SKM-1 treated with dmso at 0.1 percent for 144 hours (cell line): Measurements from ENCODE around the gene PLA2G3.

ENCODE experiments used
- DNase-seq: peaks from one replicate; lab custom pipeline; 2025; ENCODE audit not compliant: unreplicated experiment; lab: John Stamatoyannopoulos, UW

PLA2G3 gene, protein sequence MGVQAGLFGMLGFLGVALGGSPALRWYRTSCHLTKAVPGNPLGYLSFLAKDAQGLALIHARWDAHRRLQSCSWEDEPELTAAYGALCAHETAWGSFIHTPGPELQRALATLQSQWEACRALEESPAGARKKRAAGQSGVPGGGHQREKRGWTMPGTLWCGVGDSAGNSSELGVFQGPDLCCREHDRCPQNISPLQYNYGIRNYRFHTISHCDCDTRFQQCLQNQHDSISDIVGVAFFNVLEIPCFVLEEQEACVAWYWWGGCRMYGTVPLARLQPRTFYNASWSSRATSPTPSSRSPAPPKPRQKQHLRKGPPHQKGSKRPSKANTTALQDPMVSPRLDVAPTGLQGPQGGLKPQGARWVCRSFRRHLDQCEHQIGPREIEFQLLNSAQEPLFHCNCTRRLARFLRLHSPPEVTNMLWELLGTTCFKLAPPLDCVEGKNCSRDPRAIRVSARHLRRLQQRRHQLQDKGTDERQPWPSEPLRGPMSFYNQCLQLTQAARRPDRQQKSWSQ

GRCh38 chr22:31139866-31140716 is at the start of gene PLA2G3:
Gene PLA2G3, minus strand, starts transcription at chr22:31140508. Its CDS starts 154 bp downstream, at chr22:31140354.
- DNase-seq, result no peak

- DNase-seq, result no peak
Measured at GRCh38 chr22:31187627-31188026, 47.3 kb upstream of the PLA2G3 start.

GRCh38 chr22:31185056-31185455 is 44.7 kb upstream of the PLA2G3 start:
- DNase-seq, result no peak

GRCh38 chr22:31184015-31184414 is 43.7 kb upstream of the PLA2G3 start:
- DNase-seq, result no peak

DNA sequence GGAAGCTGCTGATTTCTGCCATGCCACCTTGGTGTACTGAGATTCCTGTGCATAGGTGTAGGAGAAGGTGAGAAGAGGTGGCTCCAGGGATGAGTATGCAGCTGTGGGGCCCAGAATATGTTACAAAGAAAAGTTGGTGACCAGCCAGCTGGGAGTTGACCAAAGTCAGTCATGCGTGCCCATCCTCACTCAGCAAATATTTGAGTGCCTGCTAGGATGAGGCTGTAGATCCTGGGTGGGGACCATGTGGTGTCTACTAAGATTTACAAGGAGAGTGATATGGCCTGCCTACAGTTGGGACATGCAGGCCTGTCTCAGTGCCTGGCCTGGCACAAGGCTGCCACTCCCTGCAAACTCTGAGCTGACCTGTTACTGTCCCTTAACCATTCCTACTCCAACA is 39.0 kb upstream of the PLA2G3 start:
- DNase-seq, result no peak

- no peak for DNase-seq
Measured at GRCh38 chr22:31178859-31179258, 38.6 kb upstream of the PLA2G3 start.

- DNase-seq, result no peak
Measured at GRCh38 chr22:31177420-31178162, 37.3 kb upstream of the PLA2G3 start.

DNA sequence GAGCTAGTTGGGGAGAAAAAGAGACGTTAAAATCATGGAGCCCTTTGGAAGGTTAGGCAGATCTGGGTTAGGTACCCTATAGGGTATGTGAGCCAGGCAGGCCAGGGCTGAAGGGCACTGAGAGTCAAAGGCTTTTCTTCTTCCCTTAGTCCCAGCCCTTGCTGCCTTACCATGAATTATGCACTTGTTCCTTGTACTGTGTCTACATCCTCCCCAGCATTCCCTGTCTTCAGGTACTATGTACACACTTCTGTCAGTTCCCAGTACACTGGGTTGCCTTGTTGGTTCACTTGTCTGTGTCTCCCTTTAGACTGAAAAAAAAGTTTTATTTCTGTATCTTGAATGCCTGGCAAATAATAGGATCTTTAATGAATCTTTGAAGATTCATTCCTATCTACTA is 36.6 kb upstream of the PLA2G3 start:
- DNase-seq, result no peak

GRCh38 chr22:31173386-31174145 is 33.3 kb upstream of the PLA2G3 start:
- no peak for DNase-seq

- DNase-seq, result peak; percentile 50
Measured at GRCh38 chr22:31171734-31172133, 31.4 kb upstream of the PLA2G3 start.

GRCh38 chr22:31170971-31171370 is 30.7 kb upstream of the PLA2G3 start:
- no peak for DNase-seq

- no peak for DNase-seq
Measured at GRCh38 chr22:31162015-31162765, 21.9 kb upstream of the PLA2G3 start.

- DNase-seq, result no peak
Measured at GRCh38 chr22:31161386-31161785, 21.1 kb upstream of the PLA2G3 start.

- no peak for DNase-seq
Measured at GRCh38 chr22:31160328-31160978, 20.1 kb upstream of the PLA2G3 start.

- no peak for DNase-seq
Measured at GRCh38 chr22:31155422-31155821, 15.1 kb upstream of the PLA2G3 start.

GRCh38 chr22:31154975-31155374 is 14.7 kb upstream of the PLA2G3 start:
- DNase-seq, result no peak

DNA sequence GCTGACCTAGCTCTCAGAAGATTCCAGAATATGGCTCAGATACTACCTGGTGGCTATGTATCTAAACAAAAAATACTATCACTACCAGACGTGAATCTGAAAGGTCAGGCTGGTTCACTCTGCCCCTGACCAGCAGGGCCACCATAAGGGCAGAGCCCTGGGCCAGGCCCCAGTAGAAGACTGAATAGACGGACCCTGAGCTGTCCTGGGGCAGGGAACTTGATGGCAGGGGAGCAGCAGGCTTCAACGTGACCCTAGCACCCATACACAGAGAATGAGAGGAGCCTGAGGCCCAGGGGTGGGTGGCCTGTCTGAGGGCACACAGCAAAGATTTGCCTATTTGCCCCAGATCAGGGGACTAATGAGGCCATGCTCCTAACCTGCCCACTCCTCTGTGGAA is 13.0 kb upstream of the PLA2G3 start:
- DNase-seq, result no peak

DNA sequence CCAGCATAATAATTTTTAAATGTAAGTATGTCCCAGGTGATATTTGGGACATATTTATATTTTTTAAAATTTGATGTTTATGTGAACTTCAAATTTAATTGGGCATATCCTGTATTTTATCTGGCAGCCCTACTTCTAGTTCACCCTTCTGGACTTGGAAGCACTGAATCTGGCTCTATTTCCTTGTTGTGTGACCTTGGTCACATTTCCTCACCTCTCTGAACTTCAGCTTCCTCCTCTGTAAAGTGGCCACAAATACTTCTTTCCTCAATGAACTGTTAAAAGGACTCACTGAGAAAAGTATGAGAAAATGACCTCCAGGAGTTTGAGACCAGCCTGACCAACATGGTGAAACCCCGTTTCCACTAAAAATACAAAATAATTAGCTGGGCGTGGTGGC is 11.6 kb upstream of the PLA2G3 start:
- peak; percentile 48 for DNase-seq

DNA sequence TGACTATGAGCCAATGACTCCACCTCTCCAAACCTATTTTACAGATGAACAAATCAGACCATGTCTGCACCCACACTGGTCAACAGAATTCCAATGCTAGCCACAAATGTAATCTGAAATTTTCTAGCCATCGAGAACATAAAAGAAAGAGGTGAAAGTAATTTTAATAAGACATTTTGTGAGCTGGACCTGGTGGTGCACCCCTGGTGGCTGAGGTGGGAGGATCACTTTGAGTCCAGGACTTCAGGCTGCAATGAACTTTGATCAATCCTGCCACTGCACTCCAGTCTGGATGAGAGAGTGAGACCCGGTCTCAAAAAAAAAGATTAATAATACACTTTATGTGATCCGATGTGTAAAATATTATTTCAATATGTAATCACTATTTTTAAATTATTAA is 10.3 kb upstream of the PLA2G3 start:
- no peak for DNase-seq
